Frontal cortex (tissue), 4 donors: ENCODE data around the gene ARHGAP28. TPM values are rescaled to one million over a fixed set of nuclear protein-coding genes. Genes with fewer than 3 reads are reported as not detected.

Source experiments
- DNase-seq, 2 donors: peaks; one replicate each; pipeline ENCODE4 v3.0.0; 2012; ENCODE audit warnings: low spot score in 2 of 2
- FAIRE-seq: peaks from 2 replicates; lab custom pipeline; 2012; peaks lifted over from hg19 to GRCh38; lab: Jason Lieb, UNC
- total RNA-seq: library from RNA; depleted of rRNA; stranded (reverse); fragments of >200 nt; gene quantifications from one replicate; pipeline ENCODE4 v1.2.3, GENCODE V29; 2014
- donor health status: control.
- donor health status: control.
- donor health status: control.

The ARHGAP28 gene
- total RNA-seq, 1 donor from 2014 or later: 15.9 TPM

DNA sequence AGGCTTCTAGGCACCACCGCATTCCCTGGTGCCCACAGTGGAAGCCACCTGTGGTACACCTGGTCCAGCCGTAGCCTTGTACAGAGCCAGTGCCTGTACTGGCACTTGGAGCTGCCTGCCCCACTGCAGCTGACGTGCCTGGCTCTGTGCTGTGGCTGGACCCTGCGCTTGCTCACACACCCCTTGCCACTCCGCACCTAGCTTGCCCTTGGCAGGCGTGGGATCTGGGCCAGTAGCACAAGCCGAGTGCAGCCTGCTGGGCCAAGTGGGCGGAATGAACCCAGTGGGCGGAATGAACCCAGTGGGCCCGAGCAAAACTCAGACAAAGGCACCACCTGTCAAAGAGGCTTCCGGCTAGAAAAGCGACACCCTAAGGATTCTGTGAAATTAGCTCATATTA, 126.3 kb downstream of the ARHGAP28 start:
- FAIRE-seq (no peak), DNase-seq (no peak)

DNA sequence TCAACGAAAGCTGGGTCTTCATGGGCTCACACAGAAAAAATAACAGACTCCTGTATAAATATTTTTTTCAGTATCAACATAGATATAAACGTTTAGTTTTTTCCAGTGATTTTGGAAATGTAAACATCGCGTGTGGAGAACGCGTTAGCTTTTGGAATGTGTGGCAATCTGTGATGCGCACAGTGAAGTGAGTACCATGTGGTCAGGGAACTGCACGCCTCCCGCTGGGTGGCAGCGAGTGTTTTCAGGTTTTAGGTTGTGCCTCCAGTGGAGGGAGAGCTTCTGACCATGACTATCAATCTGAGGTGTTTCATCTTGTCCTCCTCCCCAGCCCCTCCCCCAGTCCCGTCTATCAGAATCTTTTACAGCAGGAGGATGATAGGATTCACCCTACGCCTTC, 127.8 kb downstream of the ARHGAP28 start:
- DNase-seq (no peak), FAIRE-seq (no peak)

DNA sequence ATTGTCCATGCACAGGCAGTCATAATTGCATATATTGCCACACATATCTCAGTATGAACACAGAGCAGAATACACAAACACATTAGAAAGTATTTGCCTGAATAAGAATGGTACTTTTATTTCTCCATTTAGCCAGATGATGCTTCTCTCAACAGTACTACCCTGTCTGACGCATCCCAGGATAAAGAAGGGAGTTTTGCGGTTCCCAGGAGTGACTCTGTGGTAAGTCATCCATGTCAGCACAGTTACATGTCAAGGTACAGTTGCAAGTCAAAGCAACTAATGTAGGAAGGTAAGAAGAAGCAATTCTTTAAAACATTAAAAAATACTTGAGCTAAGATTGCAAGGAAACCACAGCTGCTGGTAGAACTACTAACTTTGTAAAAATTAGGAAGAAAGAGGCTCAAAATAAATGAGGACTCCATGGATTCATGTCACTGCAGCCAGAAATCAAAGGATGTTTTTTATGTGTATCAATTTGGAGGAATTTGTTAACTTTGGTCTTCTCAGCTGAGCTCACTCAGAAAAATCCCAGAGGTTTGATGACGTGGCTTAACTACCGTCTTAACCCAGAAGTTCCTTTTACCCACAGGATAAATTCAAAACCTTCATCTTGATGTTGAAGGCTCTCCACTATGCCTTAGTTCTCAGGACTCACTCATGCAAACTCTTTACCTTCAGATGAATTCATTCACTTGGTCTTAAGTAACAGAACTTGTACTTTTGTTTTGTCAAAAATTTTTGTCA, 130.3 kb downstream of the ARHGAP28 start:
- no peak for FAIRE-seq
- DNase-seq: no peak

DNA sequence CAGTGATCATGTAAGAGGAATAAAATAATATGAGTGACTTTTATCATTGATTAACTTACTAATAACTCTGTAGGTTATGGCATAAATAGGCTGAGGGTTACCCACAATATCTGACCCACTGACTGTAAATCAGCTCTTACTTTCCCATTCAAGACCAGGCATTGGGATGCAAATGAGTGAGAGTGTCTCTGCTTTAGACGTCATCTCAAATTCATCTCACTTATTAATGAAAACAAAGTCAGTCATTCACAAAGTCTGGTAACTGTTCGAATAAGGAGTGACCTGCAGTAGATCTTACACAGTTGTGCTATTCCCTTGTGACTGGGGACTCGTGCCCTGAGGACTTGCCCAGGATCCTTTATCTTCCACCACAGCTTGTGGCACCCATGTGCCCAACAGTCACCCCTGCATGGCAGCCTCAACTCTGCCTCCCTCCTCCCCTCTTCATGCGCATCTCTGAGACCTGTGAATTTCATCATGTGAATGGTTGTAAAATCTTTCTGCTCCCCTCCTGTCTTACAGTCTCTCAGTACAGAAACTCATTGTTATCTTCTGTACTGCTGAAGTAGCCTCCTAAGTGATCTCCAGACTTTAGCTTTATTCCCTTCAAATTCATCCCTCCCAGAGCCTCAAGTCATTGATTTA, 131.4 kb downstream of the ARHGAP28 start:
- no peak for FAIRE-seq

DNA sequence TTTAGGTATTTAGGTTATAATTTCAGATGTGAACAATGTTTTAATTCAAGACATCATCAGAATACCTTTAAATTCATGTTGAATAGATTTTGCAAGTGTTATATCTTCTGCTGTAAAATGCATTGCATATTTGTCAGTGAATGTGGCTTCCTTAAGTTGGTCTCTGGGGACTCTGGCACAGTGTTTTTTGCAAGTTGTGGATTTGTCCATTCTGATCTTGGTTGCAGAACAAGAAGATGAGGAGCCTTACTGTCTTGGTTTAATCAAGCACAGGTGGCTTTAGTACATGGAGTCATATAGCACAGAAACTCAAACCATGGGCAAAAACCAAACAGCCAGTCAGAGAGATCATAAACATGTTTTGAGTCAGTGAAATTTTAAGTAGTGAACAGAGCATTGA, 135.7 kb downstream of the ARHGAP28 start:
- DNase-seq (no peak), FAIRE-seq (no peak)

More for the DNA sequence above, 131.4 kb downstream of the ARHGAP28 start:
- DNase-seq: no peak

DNA sequence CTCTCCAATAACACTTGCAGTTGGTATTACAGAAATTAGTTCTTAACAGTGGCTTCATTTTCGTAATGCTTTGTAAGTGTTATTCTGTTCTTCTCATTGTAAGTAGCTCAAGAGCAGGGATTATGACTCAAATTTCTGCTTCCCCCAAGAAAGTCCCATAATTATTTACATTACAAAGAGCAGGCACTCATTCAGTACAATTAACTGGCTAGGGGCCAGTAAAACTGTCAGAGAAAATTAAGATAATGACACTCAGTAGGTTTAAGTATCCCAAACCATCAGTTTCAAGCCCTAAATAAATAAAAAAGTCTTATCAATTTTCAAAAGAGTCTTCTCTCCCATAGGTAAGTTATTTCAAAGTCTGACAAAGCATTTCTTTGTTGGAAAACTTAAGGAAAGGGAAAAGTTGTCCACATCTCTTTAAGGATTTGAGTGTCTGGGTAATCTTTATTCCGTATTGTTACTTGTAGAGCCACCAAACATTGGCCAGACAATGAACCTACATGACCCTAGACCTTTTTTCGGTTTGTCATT, 137.1 kb downstream of the ARHGAP28 start:
- DNase-seq: no peak
- FAIRE-seq: no peak

DNA sequence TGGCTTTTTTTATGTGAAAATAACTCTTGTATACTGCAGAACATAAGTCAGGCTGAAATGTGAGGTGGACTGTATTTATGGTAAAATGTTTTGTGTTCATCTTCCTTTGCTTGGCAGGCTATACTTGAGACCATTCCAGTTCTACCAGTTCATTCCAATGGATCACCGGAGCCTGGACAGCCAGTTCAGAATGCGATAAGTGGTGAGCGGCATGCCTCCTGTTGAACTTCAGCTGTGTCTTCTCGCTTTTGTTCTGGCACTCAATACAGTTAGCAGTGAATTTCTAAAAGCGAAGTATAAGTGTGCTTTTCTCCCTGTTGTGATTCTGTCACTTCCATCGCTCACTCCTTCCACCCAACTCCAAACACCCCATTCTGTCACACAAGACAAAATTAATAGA, 138.5 kb downstream of the ARHGAP28 start:
- DNase-seq (no peak), FAIRE-seq (no peak)

DNA sequence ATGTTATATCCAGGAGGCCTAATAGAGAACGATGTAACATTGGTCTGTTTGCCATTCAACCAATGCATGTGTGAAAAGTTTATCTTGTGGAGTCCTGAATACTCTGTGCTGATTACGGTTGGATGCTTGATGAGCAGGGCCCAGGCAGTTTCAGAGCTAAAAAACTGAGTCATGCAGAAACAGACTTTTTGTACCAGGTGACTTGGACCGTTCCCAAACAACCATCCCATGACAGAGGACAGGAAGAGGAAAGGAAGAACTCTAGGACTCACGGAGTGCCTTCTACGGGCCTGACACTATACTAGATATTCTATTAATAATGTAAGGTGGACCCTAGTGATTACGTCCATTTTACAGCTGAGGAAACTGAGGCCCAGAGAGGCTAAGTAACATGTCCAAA, 142.1 kb downstream of the ARHGAP28 start:
- no peak for FAIRE-seq
- DNase-seq: no peak

DNA sequence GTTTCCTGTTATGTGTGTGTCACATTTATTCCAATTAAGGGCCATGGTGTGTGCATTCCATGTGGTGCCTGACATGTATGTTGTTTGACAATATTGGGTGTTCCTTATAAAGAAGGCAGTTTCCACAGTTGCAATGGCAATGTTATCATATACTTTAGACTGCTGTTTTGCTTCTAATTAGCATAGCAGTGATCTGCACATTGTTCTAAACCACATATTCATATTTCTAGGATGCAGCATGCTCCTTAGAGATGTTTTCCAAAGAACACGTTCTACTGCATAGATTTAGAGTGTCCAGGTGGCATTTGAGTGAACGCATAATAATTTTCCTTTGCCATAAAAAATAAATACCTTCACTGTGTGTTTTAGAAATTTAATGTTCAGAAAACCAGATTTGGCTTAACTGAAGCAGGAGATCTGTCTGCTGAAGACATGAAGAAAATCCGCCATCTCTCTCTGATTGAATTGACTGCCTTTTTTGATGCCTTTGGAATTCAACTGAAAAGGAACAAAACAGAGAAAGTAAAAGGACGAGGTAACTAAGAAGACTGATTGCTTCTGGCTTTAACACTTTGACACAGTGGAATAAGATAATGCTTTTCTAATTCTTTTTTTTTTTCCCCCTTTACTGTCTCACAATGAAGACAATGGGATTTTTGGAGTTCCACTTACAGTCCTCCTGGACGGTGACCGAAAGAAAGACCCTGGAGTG, 143.7 kb downstream of the ARHGAP28 start:
- FAIRE-seq: no peak
- no peak for DNase-seq

DNA sequence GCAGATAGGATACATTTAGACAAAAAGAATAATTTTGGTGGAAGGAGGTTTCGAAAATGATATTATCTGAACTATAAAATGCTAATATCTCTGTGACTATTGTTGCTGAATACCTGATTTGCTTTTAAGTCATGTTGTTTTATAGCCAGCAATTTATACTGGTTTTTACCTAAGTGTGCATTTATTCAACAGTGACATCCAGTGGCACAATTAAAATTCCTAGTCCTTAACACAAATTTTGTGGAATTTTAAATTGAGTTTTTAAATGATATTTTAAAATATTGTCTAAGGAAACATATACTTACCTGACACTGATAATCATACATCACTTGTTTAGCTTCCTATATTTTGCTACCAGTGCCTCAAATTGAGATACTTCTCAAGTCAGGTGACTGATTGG, 144.8 kb downstream of the ARHGAP28 start:
- FAIRE-seq: no peak
- no peak for DNase-seq

DNA sequence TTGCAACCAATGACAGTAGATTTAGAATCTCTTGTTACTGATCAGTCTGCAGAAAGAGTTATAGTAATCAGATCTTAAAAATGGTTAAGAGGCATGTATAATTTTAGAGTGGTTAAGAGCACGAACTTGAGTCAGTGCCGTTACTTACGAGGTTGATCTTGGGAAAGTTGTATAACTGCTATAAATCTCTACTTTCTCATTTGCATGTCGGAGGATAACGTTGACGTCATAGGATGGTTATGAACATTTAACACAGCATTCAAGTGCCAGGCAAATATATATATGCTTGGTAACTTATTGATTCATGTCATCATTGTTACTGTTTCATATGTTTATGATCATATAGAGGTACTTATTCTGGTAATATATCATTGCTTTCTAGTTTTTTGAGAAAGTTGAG, 146.2 kb downstream of the ARHGAP28 start:
- FAIRE-seq (no peak), DNase-seq (no peak)

DNA sequence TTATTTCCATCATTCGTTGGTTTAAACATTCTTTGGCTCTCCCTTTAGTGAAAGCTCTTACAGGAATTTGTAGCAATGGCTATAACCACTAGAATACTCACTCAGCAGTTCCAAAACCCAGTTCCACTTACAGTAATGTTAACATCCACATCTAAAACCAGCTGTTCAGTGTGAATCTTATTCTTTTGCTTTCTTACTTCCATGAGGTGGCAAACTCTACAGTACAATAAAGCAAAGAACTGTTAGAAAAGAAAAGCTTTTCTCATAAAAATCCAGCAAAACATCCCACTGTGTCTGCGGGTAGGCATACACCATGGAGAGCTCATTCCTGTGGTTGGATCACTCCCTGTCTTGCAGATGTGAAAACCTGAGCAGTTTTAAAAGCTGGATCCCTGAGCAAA, 147.1 kb downstream of the ARHGAP28 start:
- no peak for FAIRE-seq
- no peak for DNase-seq

DNA sequence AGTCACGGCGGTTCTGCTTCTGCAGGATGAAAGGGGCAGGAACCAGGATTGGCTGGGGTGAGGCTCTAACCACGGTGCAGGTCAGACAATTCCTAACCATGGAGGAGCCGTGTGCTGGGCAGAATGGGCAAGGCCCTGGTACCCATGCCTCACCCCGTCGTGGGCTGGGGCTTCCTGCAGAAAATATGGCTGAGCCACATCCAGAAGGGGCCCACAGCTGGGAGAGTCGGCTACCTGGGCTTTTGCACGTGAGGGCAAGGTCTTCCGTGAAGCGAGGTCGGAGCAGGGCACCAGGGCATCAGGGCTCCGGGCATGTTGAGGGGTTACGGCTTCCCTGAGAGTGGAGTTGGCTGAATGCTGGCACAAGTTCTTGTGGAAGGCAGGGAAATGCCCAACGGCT, 147.8 kb downstream of the ARHGAP28 start:
- FAIRE-seq (no peak), DNase-seq (no peak)

DNA sequence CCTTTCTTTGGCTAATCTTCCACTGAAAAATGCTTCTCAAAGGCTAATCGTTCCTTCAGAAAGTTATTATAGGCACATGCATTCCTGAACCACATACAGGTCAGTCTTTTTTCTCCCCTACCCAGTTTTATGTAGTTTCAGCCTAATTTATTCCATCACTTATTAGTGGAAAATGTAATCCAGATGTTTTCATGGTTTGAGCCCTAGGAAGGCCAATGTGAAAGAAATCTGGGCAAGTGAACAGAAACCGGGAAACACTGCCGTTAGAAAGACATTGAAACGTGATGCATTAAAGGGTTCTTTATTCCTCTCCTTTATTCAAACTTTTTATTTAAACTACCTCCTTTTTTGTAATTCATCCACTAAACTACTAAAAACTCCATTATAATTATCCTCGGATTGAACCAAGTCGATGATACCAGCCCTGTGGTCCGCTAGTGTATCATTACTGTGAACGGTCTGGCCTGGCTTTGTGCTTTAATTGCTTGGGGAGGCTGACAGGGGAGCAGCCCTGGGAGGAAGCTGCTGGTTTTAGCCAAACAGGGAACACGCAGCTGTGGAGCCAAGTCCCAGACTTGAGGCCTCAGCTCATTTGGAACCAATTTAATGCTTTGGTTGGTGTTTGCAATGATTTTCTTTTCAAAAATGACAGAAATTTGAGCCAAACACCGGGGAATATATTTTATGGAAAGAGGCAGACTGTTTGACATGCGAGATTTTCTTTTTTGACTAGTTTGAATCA, 149.2 kb downstream of the ARHGAP28 start:
- DNase-seq (no peak), FAIRE-seq (no peak)

DNA sequence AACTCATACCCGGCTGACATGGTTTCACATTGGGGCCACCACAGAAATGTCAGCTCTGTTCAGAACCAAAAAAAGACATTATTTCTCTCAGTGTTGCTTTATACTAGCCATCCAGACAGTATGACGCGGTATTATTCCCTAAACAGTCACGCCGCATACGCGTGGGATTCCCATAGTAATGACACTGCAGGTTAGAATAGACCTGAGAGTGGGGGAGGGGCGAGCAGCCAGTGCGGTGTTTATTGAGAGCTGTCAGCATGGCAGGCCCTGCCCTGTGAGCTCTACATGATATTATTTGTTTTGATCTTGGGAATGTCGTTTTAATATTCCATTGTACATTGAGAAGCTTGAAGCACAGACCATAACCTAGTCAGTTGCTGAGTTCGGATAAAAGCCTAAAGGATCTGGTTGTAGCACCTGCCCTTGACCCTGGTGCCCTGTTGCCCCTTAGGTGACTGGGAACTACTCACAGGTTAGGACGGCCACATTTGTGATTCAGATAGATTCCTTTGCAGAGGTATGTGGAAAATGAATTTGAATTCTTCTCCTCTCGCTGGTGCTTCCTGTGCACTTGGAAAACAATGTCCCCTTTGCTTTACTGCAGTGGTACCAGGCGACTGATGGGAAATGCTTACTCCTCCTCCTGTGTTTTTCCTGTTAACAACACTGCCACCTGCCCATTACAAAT, 150.1 kb downstream of the ARHGAP28 start:
- DNase-seq (no peak), FAIRE-seq (no peak)

DNA sequence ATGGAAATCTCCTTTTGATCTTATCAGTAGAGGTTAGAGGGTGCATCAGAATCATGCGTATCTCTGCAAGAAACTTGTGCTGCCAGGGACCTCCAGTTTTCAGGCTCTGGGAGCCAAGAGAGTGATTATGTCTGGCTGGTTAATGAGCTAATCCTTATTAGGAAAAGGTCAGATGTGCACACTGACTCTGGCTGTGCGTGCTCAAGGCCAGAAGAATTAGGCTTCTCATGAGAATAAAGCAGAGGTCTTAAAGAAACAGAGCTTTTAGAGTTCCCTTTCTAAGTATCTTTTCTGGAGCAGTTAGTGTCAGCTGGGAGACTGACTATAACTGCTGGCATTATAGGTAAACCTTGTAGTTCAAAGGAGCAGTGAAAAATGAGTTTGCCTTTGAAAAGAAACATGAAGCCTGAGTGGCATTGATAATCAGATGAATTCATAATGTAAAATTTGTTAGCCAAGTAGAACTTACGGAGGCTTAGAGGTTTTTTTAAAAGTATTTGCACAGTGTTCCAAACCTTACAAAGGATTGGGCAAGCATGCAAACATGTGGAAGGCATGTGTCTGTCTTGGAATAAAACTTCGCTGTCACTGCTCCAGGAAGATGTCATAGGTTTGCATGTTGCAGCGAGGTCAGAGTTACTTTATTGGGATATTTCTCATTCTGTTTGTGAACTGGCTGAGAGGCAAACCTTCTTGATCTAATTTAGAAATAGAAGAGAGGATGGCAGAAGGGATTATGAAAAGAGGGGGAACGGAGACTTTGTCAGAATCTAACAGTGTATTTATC, 151.7 kb downstream of the ARHGAP28 start:
- no peak for FAIRE-seq
- no peak for DNase-seq

DNA sequence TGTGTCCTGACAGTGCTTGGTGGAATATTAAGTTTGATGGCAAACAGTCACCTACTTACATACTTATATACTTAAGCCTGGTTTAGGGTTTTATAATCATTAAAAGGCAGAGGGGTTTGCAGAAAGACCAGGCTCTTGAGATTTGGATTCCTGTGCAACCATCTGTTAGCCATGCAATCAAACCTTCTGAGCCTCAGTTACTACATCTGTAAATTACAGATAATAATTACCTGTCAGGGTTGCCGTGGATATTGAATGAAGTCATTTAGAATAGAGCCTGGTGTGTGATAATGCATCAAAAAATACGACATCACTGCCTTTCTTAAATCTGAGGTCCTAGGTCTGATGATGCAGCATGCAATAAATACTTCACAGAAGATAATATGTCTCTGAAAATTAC, 152.9 kb downstream of the ARHGAP28 start:
- FAIRE-seq: no peak
- DNase-seq: no peak

DNA sequence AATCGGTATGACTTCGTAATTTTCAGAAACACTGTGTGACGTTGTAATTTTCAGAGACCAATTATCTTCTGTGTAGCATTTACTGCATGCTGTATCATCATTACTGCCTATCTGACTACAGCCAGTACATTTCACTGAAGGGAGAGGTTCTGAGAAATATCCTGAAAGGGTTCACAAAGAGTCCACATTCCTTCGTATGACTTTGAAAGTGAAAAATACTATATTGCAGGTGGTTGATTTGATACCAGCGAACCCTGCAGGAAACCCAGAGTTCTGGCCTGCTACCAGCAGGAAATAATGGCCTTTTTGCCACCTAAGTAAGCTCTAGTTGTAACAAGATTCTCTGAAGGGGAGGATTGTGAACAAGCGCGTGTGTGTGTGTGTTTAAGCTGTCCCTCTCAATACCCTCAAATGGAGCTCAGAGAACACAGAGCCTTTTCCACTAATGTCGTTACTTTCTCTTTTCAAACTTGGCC, 155.5 kb downstream of the ARHGAP28 start:
- no peak for DNase-seq
- no peak for FAIRE-seq
